Measurements from ENCODE around the gene CYP20A1.
A peak's percentile ranks its signal among the peaks of the same experiment; 100 is the strongest.
"Not testable (repeated sequence)": the region's sequence is repeated elsewhere in the genome, so short reads cannot be mapped to it uniquely, and the experiment has no call there.

DNA sequence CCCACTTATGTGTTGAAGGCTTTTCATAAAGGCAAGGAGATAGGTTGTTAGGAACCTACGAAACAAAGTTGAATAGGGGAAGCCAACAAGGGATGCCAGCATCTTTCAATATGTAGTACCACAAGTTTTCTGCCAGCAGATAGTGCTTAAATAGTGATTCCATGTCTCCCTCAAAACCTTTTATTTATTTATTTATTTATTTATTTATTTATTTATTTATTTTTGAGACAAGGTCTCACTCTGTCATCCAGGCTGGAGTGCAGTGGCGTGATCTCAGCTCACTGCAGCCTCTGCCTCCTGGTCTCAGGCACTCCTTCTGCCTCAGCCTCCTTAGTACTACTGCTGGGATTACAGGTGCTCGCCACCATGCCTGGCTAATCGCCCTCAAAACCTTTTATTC, 103.6 kb downstream of the CYP20A1 start:
- not testable (repeated sequence) for TF ChIP-seq ZNF561 (tag by site-specific recombination; IDR thresholded peaks at IDR 0.05; ENCODE audit: borderline replicate concordance); TCF7L2 (IDR thresholded peaks at IDR 0.05; ENCODE audit: borderline replicate concordance, low read depth, low read length); ZNF174 (tag by site-specific recombination; IDR thresholded peaks at IDR 0.05); ZNF473 (tag by site-specific recombination; IDR thresholded peaks at IDR 0.05); ZNF133 (tag by site-specific recombination; IDR thresholded peaks at IDR 0.05); ZNF660 (tag by site-specific recombination; IDR thresholded peaks at IDR 0.05); ZNF530 (tag by site-specific recombination; IDR thresholded peaks at IDR 0.05; ENCODE audit: low read depth)
- TF ChIP-seq, protein P1, sequence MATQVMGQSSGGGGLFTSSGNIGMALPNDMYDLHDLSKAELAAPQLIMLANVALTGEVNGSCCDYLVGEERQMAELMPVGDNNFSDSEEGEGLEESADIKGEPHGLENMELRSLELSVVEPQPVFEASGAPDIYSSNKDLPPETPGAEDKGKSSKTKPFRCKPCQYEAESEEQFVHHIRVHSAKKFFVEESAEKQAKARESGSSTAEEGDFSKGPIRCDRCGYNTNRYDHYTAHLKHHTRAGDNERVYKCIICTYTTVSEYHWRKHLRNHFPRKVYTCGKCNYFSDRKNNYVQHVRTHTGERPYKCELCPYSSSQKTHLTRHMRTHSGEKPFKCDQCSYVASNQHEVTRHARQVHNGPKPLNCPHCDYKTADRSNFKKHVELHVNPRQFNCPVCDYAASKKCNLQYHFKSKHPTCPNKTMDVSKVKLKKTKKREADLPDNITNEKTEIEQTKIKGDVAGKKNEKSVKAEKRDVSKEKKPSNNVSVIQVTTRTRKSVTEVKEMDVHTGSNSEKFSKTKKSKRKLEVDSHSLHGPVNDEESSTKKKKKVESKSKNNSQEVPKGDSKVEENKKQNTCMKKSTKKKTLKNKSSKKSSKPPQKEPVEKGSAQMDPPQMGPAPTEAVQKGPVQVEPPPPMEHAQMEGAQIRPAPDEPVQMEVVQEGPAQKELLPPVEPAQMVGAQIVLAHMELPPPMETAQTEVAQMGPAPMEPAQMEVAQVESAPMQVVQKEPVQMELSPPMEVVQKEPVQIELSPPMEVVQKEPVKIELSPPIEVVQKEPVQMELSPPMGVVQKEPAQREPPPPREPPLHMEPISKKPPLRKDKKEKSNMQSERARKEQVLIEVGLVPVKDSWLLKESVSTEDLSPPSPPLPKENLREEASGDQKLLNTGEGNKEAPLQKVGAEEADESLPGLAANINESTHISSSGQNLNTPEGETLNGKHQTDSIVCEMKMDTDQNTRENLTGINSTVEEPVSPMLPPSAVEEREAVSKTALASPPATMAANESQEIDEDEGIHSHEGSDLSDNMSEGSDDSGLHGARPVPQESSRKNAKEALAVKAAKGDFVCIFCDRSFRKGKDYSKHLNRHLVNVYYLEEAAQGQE (tag by site-specific recombination; IDR thresholded peaks at IDR 0.05): peak; percentile 43; the same call in 1 of the 2 replicates
- TF ChIP-seq, protein P2, sequence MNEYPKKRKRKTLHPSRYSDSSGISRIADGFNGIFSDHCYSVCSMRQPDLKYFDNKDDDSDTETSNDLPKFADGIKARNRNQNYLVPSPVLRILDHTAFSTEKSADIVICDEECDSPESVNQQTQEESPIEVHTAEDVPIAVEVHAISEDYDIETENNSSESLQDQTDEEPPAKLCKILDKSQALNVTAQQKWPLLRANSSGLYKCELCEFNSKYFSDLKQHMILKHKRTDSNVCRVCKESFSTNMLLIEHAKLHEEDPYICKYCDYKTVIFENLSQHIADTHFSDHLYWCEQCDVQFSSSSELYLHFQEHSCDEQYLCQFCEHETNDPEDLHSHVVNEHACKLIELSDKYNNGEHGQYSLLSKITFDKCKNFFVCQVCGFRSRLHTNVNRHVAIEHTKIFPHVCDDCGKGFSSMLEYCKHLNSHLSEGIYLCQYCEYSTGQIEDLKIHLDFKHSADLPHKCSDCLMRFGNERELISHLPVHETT (tag by site-specific recombination; IDR thresholded peaks at IDR 0.05): not testable (repeated sequence)
- TF ChIP-seq, protein P3, sequence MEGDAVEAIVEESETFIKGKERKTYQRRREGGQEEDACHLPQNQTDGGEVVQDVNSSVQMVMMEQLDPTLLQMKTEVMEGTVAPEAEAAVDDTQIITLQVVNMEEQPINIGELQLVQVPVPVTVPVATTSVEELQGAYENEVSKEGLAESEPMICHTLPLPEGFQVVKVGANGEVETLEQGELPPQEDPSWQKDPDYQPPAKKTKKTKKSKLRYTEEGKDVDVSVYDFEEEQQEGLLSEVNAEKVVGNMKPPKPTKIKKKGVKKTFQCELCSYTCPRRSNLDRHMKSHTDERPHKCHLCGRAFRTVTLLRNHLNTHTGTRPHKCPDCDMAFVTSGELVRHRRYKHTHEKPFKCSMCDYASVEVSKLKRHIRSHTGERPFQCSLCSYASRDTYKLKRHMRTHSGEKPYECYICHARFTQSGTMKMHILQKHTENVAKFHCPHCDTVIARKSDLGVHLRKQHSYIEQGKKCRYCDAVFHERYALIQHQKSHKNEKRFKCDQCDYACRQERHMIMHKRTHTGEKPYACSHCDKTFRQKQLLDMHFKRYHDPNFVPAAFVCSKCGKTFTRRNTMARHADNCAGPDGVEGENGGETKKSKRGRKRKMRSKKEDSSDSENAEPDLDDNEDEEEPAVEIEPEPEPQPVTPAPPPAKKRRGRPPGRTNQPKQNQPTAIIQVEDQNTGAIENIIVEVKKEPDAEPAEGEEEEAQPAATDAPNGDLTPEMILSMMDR (tag by site-specific recombination; IDR thresholded peaks at IDR 0.05): not testable (repeated sequence)

Measured in HEK293 (cell line).